Measurements from ENCODE around the gene EIPR1.

Gene EIPR1

GRCh38 chr2:3139906-3140305 lies 237.7 kb downstream of the EIPR1 start:
- peaks cover 10% of the 10 kb centered on the region for H3K9me3 ChIP-seq (ENCODE audit: severe bottlenecking)
- TF ChIP-seq CTCF (IDR thresholded peaks at IDR 0.05; ENCODE audit: low read depth, low read length): no peak
- no peak overlapping the region for H3K27ac ChIP-seq
- no peak for DNase-seq
- no peaks in the 10 kb centered on the region for H3K27me3 ChIP-seq (ENCODE audit: insufficient read depth, low read depth, severe bottlenecking)
- H3K36me3 ChIP-seq: no peaks in the 10 kb centered on the region
- H3K4me3 ChIP-seq (ENCODE audit: low read depth, low read length): no peak overlapping the region

Measured in WERI-Rb-1 (cell line).